Measurements from ENCODE around the gene UBE2E2. TPM values are rescaled to one million over a fixed set of nuclear protein-coding genes. Genes with fewer than 3 reads are reported as not detected.

The UBE2E2 gene
- total and polyA plus RNA-seq, 2 donors (not counting 1 experiment from before 2014, with no cell fraction given): 16.0 to 45.0 TPM

- Histone ChIP-seq H3K4me3 (ENCODE audit: control extremely low read depth in 1 of 5, extremely low read depth in 1 of 5, insufficient read depth in 1 of 5, low read depth in 2 of 5, low read length in 4 of 5) (no peak overlapping the region), H3K27me3 (replicated peaks in 1 of 4; ENCODE audit: control extremely low read depth in 1 of 4, control insufficient read depth in 3 of 4, insufficient read depth in 4 of 4, low read length in 3 of 4) (no peaks in the 10 kb centered on the region), H3K36me3 (replicated peaks in 1 of 2; ENCODE audit: control extremely low read depth in 1 of 2, control insufficient read depth in 1 of 2, extremely low read depth in 1 of 2, insufficient read depth in 2 of 2, low read length in 1 of 2) (peaks cover 0 to 4% of the 10 kb centered on the region in 2 experiments), H3K9me3 (ENCODE audit: control extremely low read depth in 1 of 3, control insufficient read depth in 2 of 3, insufficient read depth in 1 of 3, low read length in 2 of 3) (peaks cover 1 to 26% (median 19%) of the 10 kb centered on the region in 3 donors), H3K9ac (ENCODE audit: low read length) (no peak overlapping the region), H3K4me1 (ENCODE audit: control insufficient read depth in 2 of 2, insufficient read depth in 2 of 2, low read length in 2 of 2) (peaks cover 0 to 5% of the 10 kb centered on the region in 2 donors), H3K4me2 (replicated peaks; ENCODE audit: low read depth, low read length, poor library complexity, severe bottlenecking) (no peak overlapping the region), H3K79me2 (ENCODE audit: control insufficient read depth, insufficient read depth, low read length) (peaks cover 28% of the 10 kb centered on the region), H2AFZ (ENCODE audit: insufficient read depth, low read depth, low read length, poor library complexity, severe bottlenecking) (no peak overlapping the region), H3K27ac (ENCODE audit: low read length in 2 of 2) (no peak overlapping the region), H4K20me1 (ENCODE audit: control insufficient read depth, insufficient read depth, low read length, poor library complexity, severe bottlenecking) (peaks cover 8% of the 10 kb centered on the region)
- ATAC-seq (ENCODE audit: low read depth): no peak
- TF ChIP-seq EZH2 (IDR thresholded peaks at IDR 0.05; ENCODE audit: borderline replicate concordance, insufficient read depth, low read depth, low read length, poor library complexity, severe bottlenecking): no peak
- no peak for TF ChIP-seq CTCF (IDR thresholded peaks at IDR 0.05)
- no peak for DNase-seq
- 52% methylated on average over 3 of the region's 7 CpGs for WGBS (ENCODE audit: insufficient coverage)
- H3K9me3 Mint-ChIP-seq (ENCODE audit: insufficient read depth): peaks cover under 1% of the 10 kb centered on the region
- ChIA-PET CTCF (no interaction called here), POLR2A (no interaction called here)
- peaks cover 25% of the 10 kb centered on the region for H3K4me1 Mint-ChIP-seq
- intact Hi-C loops (cut with micrococcal nuclease): no loop called here
- no peaks in the 10 kb centered on the region for H3K27me3 Mint-ChIP-seq
- H3K27ac Mint-ChIP-seq: no peak overlapping the region
- no peak overlapping the region for H3K4me3 Mint-ChIP-seq
Observed at GRCh38 chr3:23489300-23490158, 286.4 kb downstream of the UBE2E2 start.

- no peak overlapping the region for H3K27ac Mint-ChIP-seq
- DNase-seq: no peak
- H3K4me1 ChIP-seq (ENCODE audit: control insufficient read depth in 2 of 2, insufficient read depth in 2 of 2, low read length in 2 of 2): peaks cover 0 to 5% of the 10 kb centered on the region in 2 donors
- peaks cover 10% of the 10 kb centered on the region for H4K20me1 ChIP-seq (ENCODE audit: control insufficient read depth, insufficient read depth, low read length, poor library complexity, severe bottlenecking)
- 94% methylated on average over 2 of the region's 3 CpGs for WGBS (ENCODE audit: insufficient coverage)
- intact Hi-C loops (cut with micrococcal nuclease): no loop called here
- H3K79me2 ChIP-seq (ENCODE audit: control insufficient read depth, insufficient read depth, low read length): peaks cover 25% of the 10 kb centered on the region
- POLR2A ChIA-PET: no interaction called here
- no peaks in the 10 kb centered on the region for H3K9me3 Mint-ChIP-seq (ENCODE audit: insufficient read depth)
- H2AFZ ChIP-seq (ENCODE audit: insufficient read depth, low read depth, low read length, poor library complexity, severe bottlenecking): no peak overlapping the region
- ATAC-seq (ENCODE audit: low read depth): no peak
- H3K27me3 ChIP-seq (replicated peaks in 1 of 4; ENCODE audit: control extremely low read depth in 1 of 4, control insufficient read depth in 3 of 4, insufficient read depth in 4 of 4, low read length in 3 of 4): no peaks in the 10 kb centered on the region
- H3K27me3 Mint-ChIP-seq: no peaks in the 10 kb centered on the region
- peaks cover 0 to 19% (median 19%) of the 10 kb centered on the region in 3 donors for H3K9me3 ChIP-seq (ENCODE audit: control extremely low read depth in 1 of 3, control insufficient read depth in 2 of 3, insufficient read depth in 1 of 3, low read length in 2 of 3)
- no peak overlapping the region for H3K27ac ChIP-seq (ENCODE audit: low read length in 2 of 2)
- no peak overlapping the region for H3K4me3 Mint-ChIP-seq
- CTCF ChIA-PET: no interaction called here
- TF ChIP-seq EZH2 (IDR thresholded peaks at IDR 0.05; ENCODE audit: borderline replicate concordance, insufficient read depth, low read depth, low read length, poor library complexity, severe bottlenecking) (no peak), CTCF (IDR thresholded peaks at IDR 0.05) (no peak)
- H3K9ac ChIP-seq (ENCODE audit: low read length): no peak overlapping the region
- H3K4me3 ChIP-seq (ENCODE audit: control extremely low read depth in 1 of 5, extremely low read depth in 1 of 5, insufficient read depth in 1 of 5, low read depth in 2 of 5, low read length in 4 of 5): no peak overlapping the region
- H3K4me2 ChIP-seq (replicated peaks; ENCODE audit: low read depth, low read length, poor library complexity, severe bottlenecking): no peak overlapping the region
- peaks cover 27% of the 10 kb centered on the region for H3K4me1 Mint-ChIP-seq
- H3K36me3 ChIP-seq (replicated peaks in 1 of 2; ENCODE audit: control extremely low read depth in 1 of 2, control insufficient read depth in 1 of 2, extremely low read depth in 1 of 2, insufficient read depth in 2 of 2, low read length in 1 of 2): peaks cover 0 to 4% of the 10 kb centered on the region in 2 experiments
Observed at GRCh38 chr3:23490459-23490858, 287.3 kb downstream of the UBE2E2 start.

Data from B cell (primary cell).